NCI-H526 (cell line): ENCODE results near the gene LGSN.
"Not testable (repeated sequence)": the region's sequence is repeated elsewhere in the genome, so short reads cannot be mapped to it uniquely, and the experiment has no call there.

Experiments
- DNase-seq, 2 experiments: peaks; one replicate each; lab custom pipeline; 2025; lab: John Stamatoyannopoulos, UW

LGSN gene

DNA sequence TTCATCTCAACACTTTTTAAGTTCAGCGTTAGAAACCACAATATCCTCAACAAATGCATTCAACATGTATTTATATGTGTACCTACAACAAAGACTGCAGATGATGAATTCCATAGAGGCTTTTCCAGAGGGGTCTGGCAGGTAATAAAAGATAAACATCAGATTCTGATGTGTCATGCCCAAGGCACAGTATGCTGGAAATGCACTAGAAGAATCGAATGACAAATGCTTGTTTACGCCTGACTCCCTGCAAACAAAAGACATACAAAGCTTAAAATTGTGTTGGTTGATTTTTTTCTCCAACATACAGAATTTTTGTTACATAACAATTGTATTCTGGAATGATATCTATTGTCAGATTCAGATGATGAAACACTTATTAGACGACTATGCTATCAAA is at the start of gene LGSN:
Gene LGSN, minus strand, starts transcription at position 45 of the 400 bp plus-strand sequence. Its CDS starts 40 bp downstream, at position 5.
- no peak for DNase-seq

GRCh38 chr6:63368347-63368746 is 48.6 kb upstream of the LGSN start:
- DNase-seq, result no peak

GRCh38 chr6:63362500-63363120 is 42.8 kb upstream of the LGSN start:
- DNase-seq, result not testable (repeated sequence)

DNA sequence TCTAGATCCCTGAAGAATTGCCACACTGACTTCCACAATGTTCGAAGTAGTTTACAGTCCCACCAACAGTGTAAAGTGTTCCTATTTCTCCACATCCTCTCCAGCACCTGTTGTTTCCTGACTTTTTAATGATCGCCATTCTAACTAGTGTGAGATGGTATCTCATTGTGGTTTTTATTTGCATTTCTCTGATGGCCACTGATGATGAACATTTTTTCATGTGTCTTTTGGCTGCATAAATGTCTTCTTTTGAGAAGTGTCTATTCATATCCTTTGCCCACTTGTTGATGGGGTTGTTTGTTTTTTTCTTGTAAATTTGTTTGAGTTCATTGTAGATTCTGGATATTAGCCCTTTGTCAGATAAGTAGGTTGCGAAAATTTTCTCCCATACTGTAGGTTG is 37.6 kb upstream of the LGSN start:
- DNase-seq, result not testable (repeated sequence)

DNA sequence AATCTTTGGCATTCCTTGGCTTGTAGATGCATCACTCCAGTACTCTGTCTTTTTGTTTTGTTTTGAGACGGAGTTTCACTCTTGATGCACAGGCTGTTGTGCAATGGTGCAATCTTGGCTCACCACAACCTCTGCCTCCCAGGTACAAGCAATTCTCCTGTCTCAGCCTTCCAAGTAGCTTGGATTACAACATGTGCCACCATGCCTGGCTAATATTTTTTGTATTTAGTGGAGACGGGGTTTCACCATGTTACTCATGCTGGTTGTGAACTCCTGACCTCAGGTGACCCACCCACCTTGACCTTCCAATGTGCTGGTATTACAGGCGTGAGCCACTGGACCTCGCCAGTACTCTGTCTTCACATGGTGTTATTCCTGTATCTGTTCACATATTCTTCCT is 35.8 kb upstream of the LGSN start:
- no peak for DNase-seq

- no peak for DNase-seq
Measured at GRCh38 chr6:63353286-63353630, 33.5 kb upstream of the LGSN start.

DNA sequence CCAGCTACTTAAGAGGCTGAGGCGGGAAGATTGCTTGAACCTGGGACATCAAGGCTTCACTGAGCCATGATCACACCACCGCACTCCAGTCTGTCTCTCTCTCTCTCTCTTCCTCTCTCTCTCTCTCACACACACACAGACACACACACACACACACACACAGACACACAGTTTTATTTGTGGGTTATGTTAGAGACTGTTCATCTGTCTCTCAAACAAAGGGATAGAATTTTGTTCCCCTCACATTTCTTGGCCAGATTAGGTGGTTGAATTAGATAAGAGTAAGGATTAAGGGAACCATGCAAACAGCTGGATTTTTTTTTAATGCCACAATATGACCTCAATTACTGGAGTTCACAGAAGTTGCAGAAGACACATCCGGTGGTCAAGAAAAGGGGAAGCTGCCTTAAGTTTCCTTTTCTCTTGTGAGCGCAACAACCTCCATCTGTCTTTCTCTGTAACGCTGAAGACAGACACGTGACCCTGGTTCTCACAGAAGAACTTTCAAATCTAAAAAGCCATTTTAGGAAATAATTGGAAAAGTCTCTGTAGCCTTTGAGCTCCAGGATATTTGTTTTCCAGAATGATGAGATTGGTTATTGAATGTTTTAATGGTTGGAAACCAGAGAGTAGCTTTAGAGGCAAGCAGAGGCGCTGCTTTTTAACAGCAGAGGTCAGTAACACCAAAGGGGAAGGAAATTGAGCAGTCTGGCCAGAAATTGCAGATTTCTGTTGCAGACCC is 32.9 kb upstream of the LGSN start:
- DNase-seq, result peak in 1 of 2 experiments; percentile 5

GRCh38 chr6:63352069-63352543 is 32.3 kb upstream of the LGSN start:
- peak in 1 of 2 experiments; percentile 2 for DNase-seq

- no peak for DNase-seq
Measured at GRCh38 chr6:63349401-63349800, 29.6 kb upstream of the LGSN start.

- DNase-seq, result no peak
Measured at GRCh38 chr6:63348836-63349235, 29.1 kb upstream of the LGSN start.

DNA sequence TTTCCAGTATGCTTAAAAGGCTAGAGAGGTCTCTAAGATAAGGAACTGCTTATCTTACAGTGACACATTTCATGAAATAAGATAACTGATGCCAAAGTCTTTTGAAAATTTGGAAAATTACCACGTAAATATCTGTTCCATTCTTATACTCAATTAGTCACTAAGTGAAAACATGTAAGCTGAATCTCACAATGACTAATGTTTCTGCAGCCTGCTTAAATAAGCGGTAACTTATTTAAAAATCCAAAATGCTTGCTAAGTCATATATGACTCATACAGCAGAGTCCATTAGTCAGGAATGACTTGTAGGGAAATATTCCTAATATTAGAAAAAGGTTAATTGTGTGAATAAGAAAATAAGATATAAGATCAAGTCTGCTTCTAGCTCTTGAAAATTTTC is 27.8 kb upstream of the LGSN start:
- no peak for DNase-seq

GRCh38 chr6:63346217-63346835 is 26.5 kb upstream of the LGSN start:
- no peak for DNase-seq

- no peak for DNase-seq
Measured at GRCh38 chr6:63340351-63340750, 20.6 kb upstream of the LGSN start.

GRCh38 chr6:63334652-63335051 is 14.9 kb upstream of the LGSN start:
- not testable (repeated sequence) for DNase-seq

GRCh38 chr6:63333440-63333839 is 13.7 kb upstream of the LGSN start:
- no peak for DNase-seq

DNA sequence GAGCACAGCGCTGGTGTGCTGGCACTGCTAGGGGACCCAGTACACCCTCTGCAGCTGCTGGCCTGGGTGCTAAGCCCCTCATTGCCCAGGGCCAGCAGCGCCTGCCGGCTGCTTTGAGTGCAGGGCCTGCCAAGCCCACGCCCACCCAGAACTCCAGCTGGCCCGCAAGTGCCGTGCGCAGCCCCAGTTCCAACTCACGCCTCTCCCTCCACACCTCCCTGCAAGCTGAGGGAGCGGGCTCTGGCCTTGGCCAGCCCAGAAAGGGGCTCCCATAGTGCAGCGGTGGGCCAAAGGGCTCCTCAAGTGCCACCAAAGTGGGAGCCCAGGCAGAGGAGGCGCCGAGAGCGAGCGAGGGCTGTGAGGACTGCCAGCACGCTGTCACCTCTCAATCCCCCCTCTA is 6.8 kb upstream of the LGSN start:
- DNase-seq, result not testable (repeated sequence)

DNA sequence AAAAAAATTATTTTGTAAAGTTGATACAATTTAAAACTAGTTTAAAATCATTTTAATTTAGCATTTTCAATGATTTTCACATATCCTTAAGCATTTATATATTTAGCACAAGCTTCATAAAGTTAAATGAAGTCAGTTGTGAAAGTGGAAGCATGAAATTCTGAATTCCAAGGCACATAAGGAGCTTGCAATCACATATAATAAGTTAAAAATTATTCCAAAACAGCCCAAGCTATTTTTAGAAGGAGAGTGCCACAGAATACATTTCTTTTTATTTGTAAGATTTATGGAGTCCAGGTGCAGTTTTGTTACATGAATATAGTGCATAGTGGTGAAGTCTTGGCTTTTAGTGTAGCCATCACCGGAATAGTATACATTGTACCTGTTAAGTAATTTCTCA is 3.2 kb upstream of the LGSN start:
- DNase-seq, result no peak

- DNase-seq, result no peak
Measured at GRCh38 chr6:63321821-63322220, 2.0 kb upstream of the LGSN start.

DNA sequence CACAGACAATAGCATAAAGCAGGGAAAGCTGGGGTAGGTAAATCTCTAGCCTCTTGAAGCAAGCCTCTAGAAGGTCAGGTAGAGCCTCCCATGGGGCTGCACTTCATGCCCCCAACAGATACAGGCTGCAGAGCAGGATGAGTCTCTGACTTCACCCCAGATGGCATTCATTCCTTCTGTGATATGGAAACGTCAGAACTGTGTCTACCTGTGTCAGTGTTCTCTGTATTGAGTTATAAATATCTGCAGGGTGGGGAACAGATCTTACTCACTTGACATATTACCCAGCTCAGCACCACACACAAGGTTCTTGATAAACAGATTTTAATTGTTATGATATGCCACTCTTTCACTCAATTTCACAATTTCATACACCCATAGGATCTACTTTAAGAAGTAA is 2.1 kb downstream of the LGSN start:
- DNase-seq, result no peak

DNA sequence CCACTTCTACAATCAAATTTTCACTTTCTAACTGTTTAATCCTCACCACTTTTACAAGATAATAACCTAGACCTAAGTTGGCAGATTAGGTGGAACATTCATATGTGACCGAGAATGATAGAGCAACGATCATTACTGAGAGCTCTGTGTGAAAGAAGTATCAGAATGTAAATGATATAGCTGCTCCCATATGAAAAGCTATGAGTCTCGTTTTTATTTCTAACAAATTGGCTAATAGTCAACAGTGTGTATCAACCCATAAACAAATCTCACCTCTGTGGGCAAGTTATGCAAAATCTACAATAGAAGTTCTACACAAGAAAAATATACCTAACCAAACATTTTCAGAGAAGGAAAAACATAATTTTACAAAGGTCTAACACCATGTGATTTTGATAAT is 3.7 kb downstream of the LGSN start:
- no peak for DNase-seq

GRCh38 chr6:63313111-63313510 is 6.7 kb downstream of the LGSN start:
- DNase-seq, result no peak

DNA sequence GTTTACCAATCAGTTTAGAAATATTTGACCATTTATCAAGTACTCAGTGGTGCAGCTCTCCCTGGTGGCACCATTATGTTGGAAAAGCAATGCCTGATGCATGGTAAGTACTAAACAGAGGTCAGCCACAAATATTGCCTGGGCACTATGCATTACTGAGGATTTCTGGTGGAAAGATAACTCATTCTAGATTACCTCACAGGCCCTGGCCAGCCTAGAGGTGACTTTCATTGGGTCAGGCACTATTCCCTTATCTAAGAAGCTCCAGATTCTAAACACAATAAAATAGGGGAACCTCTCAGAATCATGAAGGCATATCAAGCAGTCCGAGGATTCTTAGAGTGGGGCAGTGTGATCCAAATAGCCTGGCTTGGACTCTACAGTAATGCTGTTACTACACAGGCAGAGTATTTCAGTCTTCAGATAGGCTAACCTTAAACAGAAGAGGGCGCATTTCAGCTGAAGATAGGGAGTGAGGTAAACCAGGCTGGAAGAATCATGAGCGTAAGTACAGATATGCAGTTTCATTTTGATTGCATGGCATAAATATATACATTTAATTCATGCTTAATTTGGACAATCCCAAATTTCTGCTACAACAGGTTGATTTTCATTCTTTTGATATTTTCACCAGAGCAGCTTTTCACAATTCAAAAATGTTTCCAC is 12.1 kb downstream of the LGSN start:
- DNase-seq, result peak; percentile 2 to 54

DNA sequence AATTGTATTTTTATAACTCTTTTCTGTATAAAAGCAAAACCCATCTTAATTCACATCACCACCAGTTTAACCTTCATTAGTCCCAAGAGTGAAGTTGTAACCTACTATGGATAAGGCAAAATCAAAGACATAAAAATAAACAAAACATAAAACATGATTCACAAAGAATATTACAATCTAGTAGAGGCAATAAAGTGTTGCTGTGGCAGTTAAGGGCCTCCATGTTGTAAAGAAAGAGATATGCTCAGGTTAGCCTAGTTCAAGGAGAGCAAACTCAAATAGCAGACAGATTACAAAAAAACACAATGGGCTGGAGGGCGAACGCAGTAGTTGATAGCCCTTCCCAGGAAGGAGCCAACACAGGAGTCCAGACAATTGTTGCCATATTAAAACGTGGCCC is 13.4 kb downstream of the LGSN start:
- DNase-seq, result no peak
